PC-9 (cell line): ENCODE data around the gene TUBG1. TPM values are rescaled to one million over a fixed set of nuclear protein-coding genes. Genes with fewer than 3 reads are reported as not detected.

Experiments
- BruUV-seq: library from RNA; stranded (reverse); fragments of 400-500 nt; replicated peaks from 2 replicates; lab custom pipeline; 2021; lab: Mats Ljungman, UMichigan
- CTCF ChIA-PET: fragments of 300-600 bp; sonication (Branson Sonifier 250); formaldehyde crosslinking; loops from one replicate; lab custom pipeline; 2022; ENCODE audit warnings: antibody characterized with exemption; lab: Charles Lee
- POLR2A ChIA-PET: fragments of 300-600 bp; sonication (Branson Sonifier 250); formaldehyde crosslinking; loops from one replicate; lab custom pipeline; 2022; ENCODE audit warnings: antibody characterized with exemption; ENCODE audit not compliant: unreplicated experiment; lab: Charles Lee
- DNase-seq, 2 experiments: peaks; one replicate each; pipeline versions ENCODE4 v3.0.0 to v3.0.0-alpha.2; 2015 to 2022; ENCODE audit warnings: mixed read lengths in 1 of 2
- H2AFZ ChIP-seq: fragments of 200-600 bp; sonication (generic); 2 replicates; pipeline ENCODE4 v1.8.1; 2017; ENCODE audit warnings: antibody characterized with exemption
- H3F3A ChIP-seq: fragments of 200-600 bp; sonication (generic); 2 replicates; pipeline ENCODE4 v1.8.1; 2017; ENCODE audit warnings: antibody characterized with exemption, mild to moderate bottlenecking, low read depth; ENCODE audit not compliant: insufficient read depth
- H3K27ac ChIP-seq: fragments of 200-600 bp; sonication (generic); 2 replicates; pipeline ENCODE4 v1.6.1; 2016; ENCODE audit warnings: mixed run types
- H3K27me3 ChIP-seq: fragments of 200-600 bp; sonication (generic); 2 replicates; pipeline ENCODE4 v1.6.1; 2016; ENCODE audit warnings: low read depth, mixed run types; ENCODE audit not compliant: insufficient read depth
- H3K36me3 ChIP-seq: fragments of 200-600 bp; sonication (generic); 2 replicates; pipeline ENCODE4 v1.6.1; 2016; ENCODE audit warnings: low read depth, mixed run types
- H3K4me1 ChIP-seq: fragments of 200-600 bp; sonication (generic); replicated peaks from 2 replicates; pipeline ENCODE4 v1.6.1; 2016; ENCODE audit warnings: mixed run types; ENCODE audit not compliant: insufficient read depth
- H3K4me2 ChIP-seq: fragments of 200-600 bp; sonication (generic); 2 replicates; pipeline ENCODE4 v1.6.1; 2017; ENCODE audit warnings: mixed run types
- H3K4me3 ChIP-seq: fragments of 200-600 bp; sonication (generic); 2 replicates; pipeline ENCODE4 v1.6.1; 2016; ENCODE audit warnings: mixed run types
- H3K79me2 ChIP-seq: fragments of 200-600 bp; sonication (generic); 2 replicates; pipeline ENCODE4 v1.6.1; 2017; ENCODE audit warnings: low read depth, mixed run types
- H3K9me2 ChIP-seq: fragments of 200-600 bp; sonication (generic); 2 replicates; pipeline ENCODE4 v1.8.1; 2017; ENCODE audit warnings: mild to moderate bottlenecking; ENCODE audit not compliant: insufficient read depth
- H3K9me3 ChIP-seq: fragments of 200-600 bp; sonication (generic); 2 replicates; pipeline ENCODE4 v1.8.1; 2016; ENCODE audit warnings: low read depth; ENCODE audit not compliant: insufficient read depth
- H4K20me1 ChIP-seq: fragments of 200-600 bp; sonication (generic); 2 replicates; pipeline ENCODE4 v1.8.1; 2017; ENCODE audit not compliant: insufficient read depth
- CTCF ChIP-seq: fragments of 200-600 bp; sonication (generic); conservative IDR thresholded peaks from 2 replicates; pipeline ENCODE4 v1.6.1; 2017; ENCODE audit warnings: mixed run types, antibody characterized with exemption, mild to moderate bottlenecking, moderate library complexity
- EZH2 ChIP-seq: fragments of 200-600 bp; sonication (generic); IDR thresholded peaks from 2 replicates; pipeline ENCODE4 v1.8.0; 2017; ENCODE audit warnings: antibody characterized with exemption, low read depth
- intact Hi-C: fragments of 100-400 bp; cut with micrococcal nuclease; formaldehyde crosslinking; loops from one replicate; pipeline ENCODE4 v1.10.0; 2022; ENCODE audit not compliant: unreplicated experiment
- total RNA-seq: library from RNA; stranded (reverse); gene quantifications from 2 replicates; pipeline ENCODE4 v1.2.3, GENCODE V29; 2021

Gene TUBG1
- total RNA-seq, 1 experiment from 2014 or later, result 85.6 TPM

GRCh38 chr17:42585353-42585752 is 24.1 kb upstream of the TUBG1 start:
- peaks cover 18% of the 10 kb centered on the region for H3K36me3 ChIP-seq
- H3F3A ChIP-seq, result peaks cover 16% of the 10 kb centered on the region; the same call in 1 of the 2 replicates
- POLR2A ChIA-PET, result no interaction called here

GRCh38 chr17:42586514-42587230 is 22.8 kb upstream of the TUBG1 start:
- Histone ChIP-seq H3K9me2 (no peaks in the 10 kb centered on the region), H4K20me1 (no peaks in the 10 kb centered on the region), H3K27ac (no peak overlapping the region), H3F3A (peaks cover 12% of the 10 kb centered on the region; the same call in 1 of the 2 replicates), H3K4me2 (no peak overlapping the region), H3K4me3 (no peak overlapping the region), H3K4me1 (no peaks in the 10 kb centered on the region), H3K9me3 (no peaks in the 10 kb centered on the region), H2AFZ (no peak overlapping the region), H3K79me2 (no peaks in the 10 kb centered on the region), H3K27me3 (no peaks in the 10 kb centered on the region), H3K36me3 (peaks cover 20% of the 10 kb centered on the region)
- no peak for TF ChIP-seq CTCF
- no peak for TF ChIP-seq EZH2
- intact Hi-C loops, result no loop called here
- DNase-seq, result no peak
- CTCF ChIA-PET, result no interaction called here
- POLR2A ChIA-PET, result no interaction called here
- no TSS peak for BruUV-seq

More at GRCh38 chr17:42585353-42585752, 24.1 kb upstream of the TUBG1 start:
- H3K9me3 ChIP-seq, result no peaks in the 10 kb centered on the region
- TF ChIP-seq CTCF (no peak), EZH2 (no peak)
- CTCF ChIA-PET, result no interaction called here
- H2AFZ ChIP-seq, result no peak overlapping the region
- intact Hi-C loops, result no loop called here
- H3K27me3 ChIP-seq, result no peaks in the 10 kb centered on the region
- H3K9me2 ChIP-seq, result no peaks in the 10 kb centered on the region
- no peak overlapping the region for H3K4me3 ChIP-seq
- H4K20me1 ChIP-seq, result no peaks in the 10 kb centered on the region
- no TSS peak for BruUV-seq
- no peaks in the 10 kb centered on the region for H3K4me1 ChIP-seq
- no peak overlapping the region for H3K4me2 ChIP-seq
- no peaks in the 10 kb centered on the region for H3K79me2 ChIP-seq
- DNase-seq, result no peak
- no peak overlapping the region for H3K27ac ChIP-seq

DNA sequence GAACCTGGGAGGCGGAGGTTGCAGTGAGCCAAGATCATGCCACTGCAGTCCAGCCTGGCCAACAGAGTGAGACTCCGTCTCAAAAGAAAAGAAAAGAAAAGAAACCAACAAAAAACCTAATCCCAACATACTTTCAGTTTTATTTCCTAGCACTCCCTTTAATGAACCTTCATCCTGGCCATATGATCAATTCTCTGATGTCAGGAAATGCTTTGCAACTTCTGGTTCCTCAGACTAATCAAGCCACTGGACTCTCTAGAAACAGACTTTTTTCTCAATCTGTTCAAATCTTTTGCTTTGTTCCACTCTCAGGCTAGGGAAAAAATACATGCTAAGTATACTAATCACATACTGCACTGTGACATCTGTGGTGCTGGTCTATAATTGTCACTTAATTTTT is 18.6 kb upstream of the TUBG1 start:
- CTCF ChIA-PET, result no interaction called here

More for the DNA sequence above, 18.6 kb upstream of the TUBG1 start:
- no peaks in the 10 kb centered on the region for H3K79me2 ChIP-seq
- H2AFZ ChIP-seq, result no peak overlapping the region
- no peak overlapping the region for H3K27ac ChIP-seq
- intact Hi-C loops, result no loop called here
- TF ChIP-seq EZH2 (no peak), CTCF (no peak)
- H3F3A ChIP-seq, result peaks cover 4% of the 10 kb centered on the region; the same call in 1 of the 2 replicates
- no peaks in the 10 kb centered on the region for H4K20me1 ChIP-seq
- no peaks in the 10 kb centered on the region for H3K27me3 ChIP-seq
- H3K9me3 ChIP-seq, result no peaks in the 10 kb centered on the region
- BruUV-seq, result no TSS peak
- no peaks in the 10 kb centered on the region for H3K4me1 ChIP-seq
- no peak overlapping the region for H3K4me3 ChIP-seq
- no peak for DNase-seq
- no peaks in the 10 kb centered on the region for H3K9me2 ChIP-seq
- no peak overlapping the region for H3K4me2 ChIP-seq
- H3K36me3 ChIP-seq, result peaks cover 10% of the 10 kb centered on the region; the same call in 1 of the 2 replicates
- POLR2A ChIA-PET, result no interaction called here
